ENCODE data around the gene CLDN19. TPM values are rescaled to one million over a fixed set of nuclear protein-coding genes. Genes with fewer than 3 reads are reported as not detected.

The CLDN19 gene
- total RNA-seq, 1 donor from 2014 or later, result 1.6 TPM

DNA sequence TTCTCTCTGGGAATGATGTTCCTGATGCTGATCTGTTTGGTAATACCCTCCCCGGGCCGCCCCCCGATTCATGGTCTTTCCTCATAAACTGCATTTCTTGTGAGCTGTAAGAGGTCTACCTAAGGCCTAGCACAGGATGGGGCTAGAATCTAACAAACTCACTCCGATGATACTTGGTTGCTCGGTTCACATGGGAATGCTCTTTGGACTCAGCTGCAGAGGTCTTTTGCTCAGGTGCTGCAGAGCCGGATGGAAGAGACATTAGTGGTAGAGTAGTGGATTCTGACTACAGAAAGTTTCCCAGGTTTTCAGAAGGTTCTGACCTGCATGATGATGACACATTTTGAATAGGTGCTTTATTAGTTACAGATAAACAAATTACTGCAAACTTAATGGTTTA is 36.5 kb upstream of the CLDN19 start:
- no peaks in the 10 kb centered on the region for H3K4me1 ChIP-seq (ENCODE audit: control insufficient read depth in 3 of 3, insufficient read depth in 3 of 3, low read length in 3 of 3)
- H3K27ac ChIP-seq (ENCODE audit: low read depth, low read length), result no peak overlapping the region
- H3K9ac ChIP-seq (ENCODE audit: low read depth in 1 of 3, low read length in 3 of 3), result no peak overlapping the region
- no peaks in the 10 kb centered on the region for H3K27me3 ChIP-seq (ENCODE audit: control insufficient read depth in 3 of 3, insufficient read depth in 3 of 3, low read length in 3 of 3)
- H3K9me3 ChIP-seq (ENCODE audit: control insufficient read depth in 3 of 3, low read length in 3 of 3), result no peaks in the 10 kb centered on the region
- H3K4me3 ChIP-seq (ENCODE audit: low read length in 3 of 3), result no peak overlapping the region
- peaks cover 23 to 49% (median 47%) of the 10 kb centered on the region in 3 donors for H3K36me3 ChIP-seq (ENCODE audit: control insufficient read depth in 3 of 3, insufficient read depth in 3 of 3, low read length in 3 of 3)

DNA sequence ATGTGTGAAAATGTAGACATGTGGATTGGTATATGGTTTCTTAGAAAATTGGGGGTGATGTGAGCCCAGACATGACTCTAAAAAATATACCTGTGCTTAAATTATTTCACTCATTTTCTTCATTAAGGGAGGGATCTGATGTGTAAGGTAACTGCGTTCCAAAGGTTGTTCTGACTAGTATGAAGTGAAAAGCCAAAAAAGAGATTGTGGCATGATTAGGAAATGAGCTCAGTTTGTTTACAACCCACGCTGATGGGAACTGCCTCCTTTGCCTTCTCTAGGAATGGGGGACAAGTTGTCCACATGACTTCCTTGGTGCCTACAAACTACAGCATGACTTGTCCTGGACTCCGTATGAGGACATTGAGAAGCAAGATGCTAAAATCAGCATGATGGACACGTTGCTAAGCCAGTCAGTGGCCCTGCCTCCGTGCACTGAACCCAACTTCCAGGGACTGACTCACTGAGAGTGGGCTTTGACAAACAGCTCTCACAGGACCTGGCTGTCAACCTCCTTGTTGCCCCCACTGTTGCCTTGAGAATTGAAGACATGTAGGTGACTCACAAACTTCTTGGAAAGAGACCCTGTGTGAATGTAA is 35.0 kb upstream of the CLDN19 start:
- no peak overlapping the region for H3K27ac ChIP-seq (ENCODE audit: low read depth, low read length)
- no peak overlapping the region for H3K9ac ChIP-seq (ENCODE audit: low read depth in 1 of 3, low read length in 3 of 3)
- peaks cover 21 to 48% (median 43%) of the 10 kb centered on the region in 3 donors for H3K36me3 ChIP-seq (ENCODE audit: control insufficient read depth in 3 of 3, insufficient read depth in 3 of 3, low read length in 3 of 3)
- no peak overlapping the region for H3K4me3 ChIP-seq (ENCODE audit: low read length in 3 of 3)
- H3K27me3 ChIP-seq (ENCODE audit: control insufficient read depth in 3 of 3, insufficient read depth in 3 of 3, low read length in 3 of 3), result no peaks in the 10 kb centered on the region
- no peaks in the 10 kb centered on the region for H3K4me1 ChIP-seq (ENCODE audit: control insufficient read depth in 3 of 3, insufficient read depth in 3 of 3, low read length in 3 of 3)
- H3K9me3 ChIP-seq (ENCODE audit: control insufficient read depth in 3 of 3, low read length in 3 of 3), result no peaks in the 10 kb centered on the region

DNA sequence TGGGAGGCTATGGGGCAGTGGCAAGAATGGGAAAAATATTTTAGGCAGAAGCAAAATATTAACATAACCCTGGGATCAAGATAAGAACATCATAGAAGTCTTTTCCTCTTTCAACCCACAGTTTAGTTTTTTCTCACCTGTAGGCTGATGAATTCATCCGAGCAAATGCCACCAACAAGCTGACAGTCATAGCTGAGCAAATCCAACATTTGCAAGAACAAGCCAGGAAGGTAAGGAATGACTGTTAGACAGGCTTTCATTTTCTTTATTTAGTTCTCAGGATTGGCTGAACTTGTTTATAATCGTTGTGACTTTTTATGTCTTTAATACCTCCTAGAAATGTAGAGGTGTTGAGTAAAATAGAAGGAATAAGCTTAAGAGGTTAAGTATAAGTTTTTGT is 33.4 kb upstream of the CLDN19 start:
- H3K27ac ChIP-seq (ENCODE audit: low read depth, low read length), result no peak overlapping the region
- no peaks in the 10 kb centered on the region for H3K27me3 ChIP-seq (ENCODE audit: control insufficient read depth in 3 of 3, insufficient read depth in 3 of 3, low read length in 3 of 3)
- no peak overlapping the region for H3K9ac ChIP-seq (ENCODE audit: low read depth in 1 of 3, low read length in 3 of 3)
- no peak overlapping the region for H3K4me3 ChIP-seq (ENCODE audit: low read length in 3 of 3)
- no peaks in the 10 kb centered on the region for H3K9me3 ChIP-seq (ENCODE audit: control insufficient read depth in 3 of 3, low read length in 3 of 3)
- peaks cover 0 to 2% (median 0%) of the 10 kb centered on the region in 3 donors for H3K4me1 ChIP-seq (ENCODE audit: control insufficient read depth in 3 of 3, insufficient read depth in 3 of 3, low read length in 3 of 3)
- peaks cover 21 to 40% (median 36%) of the 10 kb centered on the region in 3 donors for H3K36me3 ChIP-seq (ENCODE audit: control insufficient read depth in 3 of 3, insufficient read depth in 3 of 3, low read length in 3 of 3)

DNA sequence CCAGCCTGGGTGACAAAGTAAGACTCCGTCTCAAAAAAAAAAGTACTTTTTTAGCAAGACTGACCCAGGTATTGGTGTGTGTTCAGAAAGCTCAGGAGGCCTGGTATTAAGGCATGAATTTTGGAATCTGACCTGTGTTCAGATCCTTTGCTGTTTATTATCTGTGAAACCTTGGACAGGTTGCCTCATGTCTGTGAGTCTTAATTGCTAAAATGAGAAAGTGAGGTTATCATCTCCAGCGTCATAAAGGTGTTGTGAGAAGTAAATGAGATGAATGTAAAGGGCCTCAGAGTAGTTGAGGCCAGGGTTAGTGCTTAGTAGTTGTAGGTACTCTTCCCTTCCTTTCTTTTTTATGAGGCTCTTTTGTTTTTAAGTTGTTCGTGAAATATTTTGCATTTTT is 29.8 kb upstream of the CLDN19 start:
- H3K4me1 ChIP-seq (ENCODE audit: control insufficient read depth in 3 of 3, insufficient read depth in 3 of 3, low read length in 3 of 3), result peaks cover 18 to 27% (median 20%) of the 10 kb centered on the region in 3 donors
- no peak overlapping the region for H3K27ac ChIP-seq (ENCODE audit: low read depth, low read length)
- H3K4me3 ChIP-seq (ENCODE audit: low read length in 3 of 3), result no peak overlapping the region
- H3K9ac ChIP-seq (ENCODE audit: low read depth in 1 of 3, low read length in 3 of 3), result no peak overlapping the region
- peaks cover 6 to 8% (median 7%) of the 10 kb centered on the region in 3 donors for H3K36me3 ChIP-seq (ENCODE audit: control insufficient read depth in 3 of 3, insufficient read depth in 3 of 3, low read length in 3 of 3)
- H3K9me3 ChIP-seq (ENCODE audit: control insufficient read depth in 3 of 3, low read length in 3 of 3), result no peaks in the 10 kb centered on the region
- no peaks in the 10 kb centered on the region for H3K27me3 ChIP-seq (ENCODE audit: control insufficient read depth in 3 of 3, insufficient read depth in 3 of 3, low read length in 3 of 3)

DNA sequence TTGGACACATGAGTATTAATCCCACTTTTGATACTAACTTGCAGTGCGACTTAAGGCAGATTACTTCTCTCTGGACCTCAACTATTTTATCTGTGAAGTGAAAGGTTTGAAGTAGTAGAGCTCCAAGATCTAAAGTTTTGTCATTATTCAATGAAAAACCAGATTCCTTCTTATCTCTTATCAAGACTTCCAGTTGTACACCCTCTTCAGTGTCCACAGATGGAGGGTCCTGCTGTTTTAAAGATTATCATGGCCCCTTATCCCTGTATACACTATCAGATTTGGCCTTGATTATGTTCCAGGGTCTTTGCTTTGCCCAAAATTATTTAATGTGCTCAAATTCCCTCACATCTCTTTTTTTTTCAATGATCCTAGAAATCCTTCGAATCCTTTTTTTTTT is 28.1 kb upstream of the CLDN19 start:
- Histone ChIP-seq H3K9me3 (ENCODE audit: control insufficient read depth in 3 of 3, low read length in 3 of 3) (no peaks in the 10 kb centered on the region), H3K4me3 (ENCODE audit: low read length in 3 of 3) (peak overlapping the region; percentile 94 to 98 (median 95)), H3K9ac (ENCODE audit: low read depth in 1 of 3, low read length in 3 of 3) (peak overlapping the region; percentile 86 to 99 (median 98)), H3K4me1 (ENCODE audit: control insufficient read depth in 3 of 3, insufficient read depth in 3 of 3, low read length in 3 of 3) (peaks cover 24 to 29% (median 26%) of the 10 kb centered on the region in 3 donors), H3K36me3 (ENCODE audit: control insufficient read depth in 3 of 3, insufficient read depth in 3 of 3, low read length in 3 of 3) (no peaks in the 10 kb centered on the region), H3K27ac (ENCODE audit: low read depth, low read length) (peak overlapping the region; percentile 94), H3K27me3 (ENCODE audit: control insufficient read depth in 3 of 3, insufficient read depth in 3 of 3, low read length in 3 of 3) (no peaks in the 10 kb centered on the region)

DNA sequence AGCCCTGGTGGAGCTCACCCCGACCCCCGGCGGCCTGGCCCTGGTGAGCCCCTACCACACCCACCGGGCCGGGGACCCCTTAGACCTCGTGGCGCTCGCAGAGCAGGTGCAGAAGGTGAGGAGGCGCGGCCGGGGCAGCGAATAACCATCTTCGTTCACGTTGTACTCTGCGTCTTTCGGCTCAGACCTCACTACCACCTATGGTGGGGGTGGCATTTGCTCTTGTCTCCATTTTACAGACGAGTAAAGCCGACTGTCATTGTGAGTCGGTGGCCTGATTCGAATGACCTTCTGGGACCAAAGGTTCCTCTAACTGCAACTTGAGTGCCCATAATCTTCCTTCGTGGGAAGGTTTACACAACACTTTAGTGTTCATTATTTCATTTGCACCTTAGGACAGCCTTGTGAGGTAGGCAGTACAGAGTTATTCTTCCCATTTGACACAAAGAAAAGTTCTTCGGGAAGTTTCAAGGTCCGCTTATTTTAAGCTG is 27.5 kb upstream of the CLDN19 start:
- no peaks in the 10 kb centered on the region for H3K9me3 ChIP-seq (ENCODE audit: control insufficient read depth in 3 of 3, low read length in 3 of 3)
- peak overlapping the region; percentile 94 to 98 (median 95) for H3K4me3 ChIP-seq (ENCODE audit: low read length in 3 of 3)
- H3K9ac ChIP-seq (ENCODE audit: low read depth in 1 of 3, low read length in 3 of 3), result peak overlapping the region; percentile 86 to 99 (median 98)
- no peaks in the 10 kb centered on the region for H3K36me3 ChIP-seq (ENCODE audit: control insufficient read depth in 3 of 3, insufficient read depth in 3 of 3, low read length in 3 of 3)
- no peaks in the 10 kb centered on the region for H3K27me3 ChIP-seq (ENCODE audit: control insufficient read depth in 3 of 3, insufficient read depth in 3 of 3, low read length in 3 of 3)
- H3K4me1 ChIP-seq (ENCODE audit: control insufficient read depth in 3 of 3, insufficient read depth in 3 of 3, low read length in 3 of 3), result peaks cover 24 to 29% (median 26%) of the 10 kb centered on the region in 3 donors
- peak overlapping the region; percentile 94 for H3K27ac ChIP-seq (ENCODE audit: low read depth, low read length)

DNA sequence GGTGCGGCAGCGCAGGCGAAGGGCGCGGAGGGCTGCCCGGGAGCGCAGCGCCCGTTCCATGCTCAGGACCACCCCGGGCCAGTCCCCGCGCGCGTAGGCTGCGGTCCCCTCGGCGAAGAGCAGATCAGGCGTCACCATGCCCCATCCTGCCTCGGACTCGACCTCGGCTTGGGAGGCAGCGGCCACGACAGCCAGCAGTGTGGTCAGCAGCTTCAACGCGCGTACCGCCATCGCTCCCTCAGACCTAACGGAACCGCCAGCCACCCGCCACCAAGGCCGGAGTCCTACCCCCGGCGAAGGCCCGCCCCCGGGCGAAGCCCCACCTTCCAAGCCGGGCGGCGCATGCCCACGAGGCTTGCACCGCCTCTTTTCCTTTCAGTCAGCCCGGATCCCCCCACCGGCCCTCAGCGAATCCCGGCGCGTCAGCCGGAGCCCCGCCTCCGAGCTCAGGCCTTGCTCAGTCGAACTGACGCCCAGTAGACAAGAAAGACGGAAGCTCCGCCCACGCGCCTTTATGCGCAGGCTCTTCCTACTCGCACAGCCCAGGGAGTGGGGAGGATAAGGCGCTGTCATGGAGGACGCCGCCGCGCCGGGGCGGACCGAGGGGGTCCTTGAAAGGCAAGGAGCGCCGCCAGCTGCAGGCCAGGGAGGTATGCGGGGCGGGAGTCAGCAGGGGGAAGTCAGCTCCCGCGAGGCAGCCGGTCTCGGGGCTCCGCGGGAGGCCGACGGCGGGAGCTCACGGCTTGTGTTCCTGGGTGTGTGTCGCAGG is 26.9 kb upstream of the CLDN19 start, which contains the start of the genes C1orf50 and P3H1:
C1orf50 (plus strand) TSS at position 509 of the 769 bp plus-strand sequence; CDS start at position 572, 63 bp downstream.
P3H1 (minus strand) TSS at position 288 of the 769 bp plus-strand sequence; CDS start at position 231, 57 bp downstream.
- H3K4me1 ChIP-seq (ENCODE audit: control insufficient read depth in 3 of 3, insufficient read depth in 3 of 3, low read length in 3 of 3), result peaks cover 24 to 29% (median 26%) of the 10 kb centered on the region in 3 donors
- H3K4me3 ChIP-seq (ENCODE audit: low read length in 3 of 3), result peak within 1 kb of the TSS; percentile 95 to 98 (median 98)
- peaks cover 0 to 2% (median 0%) of the 10 kb centered on the region in 3 donors for H3K36me3 ChIP-seq (ENCODE audit: control insufficient read depth in 3 of 3, insufficient read depth in 3 of 3, low read length in 3 of 3)
- H3K9me3 ChIP-seq (ENCODE audit: control insufficient read depth in 3 of 3, low read length in 3 of 3), result no peaks in the 10 kb centered on the region
- H3K27ac ChIP-seq (ENCODE audit: low read depth, low read length), result peak within 1 kb of the TSS; percentile 94
- H3K27me3 ChIP-seq (ENCODE audit: control insufficient read depth in 3 of 3, insufficient read depth in 3 of 3, low read length in 3 of 3), result no peaks in the 10 kb centered on the region
- peak within 1 kb of the TSS; percentile 86 to 99 (median 98) for H3K9ac ChIP-seq (ENCODE audit: low read depth in 1 of 3, low read length in 3 of 3)

DNA sequence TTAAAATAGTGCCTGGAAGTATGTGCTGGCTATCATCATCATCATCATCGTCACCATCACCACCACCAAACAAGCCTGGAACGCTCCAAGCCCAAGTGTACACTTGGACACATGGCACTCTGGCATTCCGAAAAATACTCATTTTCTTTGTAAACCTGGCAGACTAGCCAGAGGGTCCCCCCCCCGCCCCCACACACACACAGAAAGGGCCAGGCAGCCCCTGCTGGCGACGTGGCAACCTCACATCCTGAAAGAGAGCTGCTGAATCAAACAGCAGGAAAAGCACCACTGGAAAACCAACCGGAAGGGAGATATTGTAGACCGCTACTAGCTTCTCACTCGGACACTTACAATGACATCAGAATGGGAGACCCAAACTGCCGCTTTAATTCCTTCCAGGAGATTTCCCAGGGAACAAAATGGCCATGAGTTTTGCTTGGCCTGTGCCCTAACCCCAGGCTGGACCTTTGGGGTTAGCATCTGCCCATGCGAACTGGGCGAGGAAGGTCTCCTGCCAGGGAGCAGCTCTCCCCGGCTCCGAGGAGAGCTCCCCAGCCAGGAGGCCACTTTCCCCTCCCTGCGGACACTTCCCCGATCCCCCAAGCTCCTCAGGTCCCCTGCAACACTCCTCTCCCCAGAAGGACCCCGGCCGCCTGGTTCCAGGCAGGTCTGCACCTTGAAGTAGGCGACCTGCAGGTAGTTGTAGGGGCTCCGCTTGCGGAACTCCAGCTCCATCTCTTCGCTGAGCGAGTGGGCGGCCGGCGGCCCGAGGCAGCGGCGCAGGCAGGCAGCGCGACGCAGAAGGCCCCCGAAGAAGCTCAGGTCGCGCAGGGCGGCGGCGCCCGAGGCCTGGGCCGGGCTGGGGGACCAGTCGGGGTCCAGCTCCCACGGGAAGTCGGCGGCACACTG is 26.1 kb upstream of the CLDN19 start:
- Histone ChIP-seq H3K27ac (ENCODE audit: low read depth, low read length) (peak overlapping the region; percentile 81), H3K36me3 (ENCODE audit: control insufficient read depth in 3 of 3, insufficient read depth in 3 of 3, low read length in 3 of 3) (peaks cover 0 to 2% (median 2%) of the 10 kb centered on the region in 3 donors), H3K4me3 (ENCODE audit: low read length in 3 of 3) (peak overlapping the region; percentile 94 to 98 (median 98)), H3K27me3 (ENCODE audit: control insufficient read depth in 3 of 3, insufficient read depth in 3 of 3, low read length in 3 of 3) (no peaks in the 10 kb centered on the region), H3K4me1 (ENCODE audit: control insufficient read depth in 3 of 3, insufficient read depth in 3 of 3, low read length in 3 of 3) (peaks cover 24 to 29% (median 26%) of the 10 kb centered on the region in 3 donors), H3K9ac (ENCODE audit: low read depth in 1 of 3, low read length in 3 of 3) (peak overlapping the region; percentile 86 to 98 (median 92)), H3K9me3 (ENCODE audit: control insufficient read depth in 3 of 3, low read length in 3 of 3) (no peaks in the 10 kb centered on the region)

DNA sequence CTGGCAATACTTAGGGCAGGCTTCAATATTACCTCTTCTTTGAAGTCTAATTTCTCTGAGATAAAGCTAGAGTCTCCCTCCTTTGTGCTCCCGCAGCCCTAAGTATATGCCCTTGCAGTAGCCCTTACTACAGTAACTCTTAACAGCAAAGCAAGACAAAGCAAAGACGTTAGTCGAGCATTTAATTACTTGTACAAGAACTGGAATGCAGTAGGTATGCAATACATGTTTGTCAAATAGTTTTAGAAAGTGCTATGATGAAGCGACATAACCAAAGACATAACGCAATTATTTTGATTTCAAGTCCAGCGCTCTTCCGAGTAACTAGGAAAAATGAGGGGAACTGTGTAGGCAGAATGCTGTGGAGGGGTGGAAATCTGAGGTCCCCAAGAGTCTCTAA is 25.2 kb upstream of the CLDN19 start:
- peak overlapping the region; percentile 81 for H3K27ac ChIP-seq (ENCODE audit: low read depth, low read length)
- H3K4me3 ChIP-seq (ENCODE audit: low read length in 3 of 3), result peak overlapping the region; percentile 94 to 98 (median 98)
- no peaks in the 10 kb centered on the region for H3K9me3 ChIP-seq (ENCODE audit: control insufficient read depth in 3 of 3, low read length in 3 of 3)
- H3K9ac ChIP-seq (ENCODE audit: low read depth in 1 of 3, low read length in 3 of 3), result peak overlapping the region; percentile 86 to 98 (median 92)
- H3K36me3 ChIP-seq (ENCODE audit: control insufficient read depth in 3 of 3, insufficient read depth in 3 of 3, low read length in 3 of 3), result peaks cover 0 to 3% (median 2%) of the 10 kb centered on the region in 3 donors
- H3K4me1 ChIP-seq (ENCODE audit: control insufficient read depth in 3 of 3, insufficient read depth in 3 of 3, low read length in 3 of 3), result peaks cover 24 to 29% (median 26%) of the 10 kb centered on the region in 3 donors
- no peaks in the 10 kb centered on the region for H3K27me3 ChIP-seq (ENCODE audit: control insufficient read depth in 3 of 3, insufficient read depth in 3 of 3, low read length in 3 of 3)

Measured in skeletal muscle tissue (tissue), 4 donors.